ENCODE results near the gene ZNF516.
A peak's percentile ranks its signal among the peaks of the same experiment; 100 is the strongest.

The ZNF516 gene

GRCh38 chr18:76461148-76461547 is 33.9 kb downstream of the ZNF516 start:
- H3K4me3 ChIP-seq (replicated peaks; ENCODE audit: insufficient read depth, low read length) = no peak overlapping the region
- no peak for DNase-seq (ENCODE audit: low read depth in 1 of 2, low spot score in 1 of 2)
- no peak overlapping the region for H3K27ac ChIP-seq (replicated peaks)
- no peaks in the 10 kb centered on the region for H3K27me3 ChIP-seq (ENCODE audit: insufficient read depth, poor library complexity, severe bottlenecking)
- TF ChIP-seq SPI1 (IDR thresholded peaks at IDR 0.05; ENCODE audit: borderline replicate concordance, low read depth) = no peak
- no peak for TF ChIP-seq GABPA (IDR thresholded peaks at IDR 0.05; ENCODE audit: low read depth)
- no peak for TF ChIP-seq CTCF (IDR thresholded peaks at IDR 0.05; ENCODE audit: insufficient read depth, low read length)
- no peak for TF ChIP-seq POLR2AphosphoS5 (IDR thresholded peaks at IDR 0.05; ENCODE audit: low read depth)
- TF ChIP-seq REST (IDR thresholded peaks at IDR 0.05; ENCODE audit: insufficient replicate concordance, low read depth) = no peak

- H3K27ac ChIP-seq (replicated peaks) = peak overlapping the region; percentile 1; the same call in 1 of the 2 replicates
- TF ChIP-seq POLR2AphosphoS5 (IDR thresholded peaks at IDR 0.05; ENCODE audit: low read depth) = no peak
- TF ChIP-seq GABPA (IDR thresholded peaks at IDR 0.05; ENCODE audit: low read depth) = no peak
- no peak for TF ChIP-seq SPI1 (IDR thresholded peaks at IDR 0.05; ENCODE audit: borderline replicate concordance, low read depth)
- no peak for TF ChIP-seq CTCF (IDR thresholded peaks at IDR 0.05; ENCODE audit: insufficient read depth, low read length)
- no peak for TF ChIP-seq REST (IDR thresholded peaks at IDR 0.05; ENCODE audit: insufficient replicate concordance, low read depth)
- H3K4me3 ChIP-seq (replicated peaks; ENCODE audit: insufficient read depth, low read length) = no peak overlapping the region
- no peak for DNase-seq (ENCODE audit: low read depth in 1 of 2, low spot score in 1 of 2)
- H3K27me3 ChIP-seq (ENCODE audit: insufficient read depth, poor library complexity, severe bottlenecking) = no peaks in the 10 kb centered on the region
Measured at GRCh38 chr18:76460482-76460881, 34.6 kb downstream of the ZNF516 start.

- TF ChIP-seq SPI1 (IDR thresholded peaks at IDR 0.05; ENCODE audit: borderline replicate concordance, low read depth) (no peak), CTCF (IDR thresholded peaks at IDR 0.05; ENCODE audit: insufficient read depth, low read length) (no peak), POLR2AphosphoS5 (IDR thresholded peaks at IDR 0.05; ENCODE audit: low read depth) (no peak), REST (IDR thresholded peaks at IDR 0.05; ENCODE audit: insufficient replicate concordance, low read depth) (no peak), GABPA (IDR thresholded peaks at IDR 0.05; ENCODE audit: low read depth) (no peak)
- H3K27me3 ChIP-seq (ENCODE audit: insufficient read depth, poor library complexity, severe bottlenecking) = no peaks in the 10 kb centered on the region
- H3K4me3 ChIP-seq (replicated peaks; ENCODE audit: insufficient read depth, low read length) = no peak overlapping the region
- no peak overlapping the region; the same call in 1 of the 2 replicates for H3K27ac ChIP-seq (replicated peaks)
- DNase-seq (ENCODE audit: low read depth in 1 of 2, low spot score in 1 of 2) = no peak
Measured at GRCh38 chr18:76459687-76460350, 35.2 kb downstream of the ZNF516 start.
